22Rv1 (cell line): ENCODE data around the gene PXYLP1.

Experiments
- CTCF ChIP-seq: fragments of 450-650 bp; IDR thresholded peaks from 2 replicates; pipeline ENCODE4 v1.5.1; 2017; ENCODE audit warnings: mild to moderate bottlenecking
- ZFX ChIP-seq: fragments of 450-650 bp; IDR thresholded peaks from 2 replicates; pipeline ENCODE4 v1.6.1; 2017; ENCODE audit warnings: antibody characterized with exemption, borderline replicate concordance

GRCh38 chr3:141277451-141277850 lies 45.8 kb downstream of the PXYLP1 start:
- TF ChIP-seq CTCF (no peak), ZFX (no peak)
